ENCODE measurements around the gene TP53AIP1. TPM values are rescaled to one million over a fixed set of nuclear protein-coding genes. Genes with fewer than 3 reads are reported as not detected.

Gene TP53AIP1
- total and polyA plus RNA-seq, 10 donors = 0.03 to 0.14 (median 0.12) TPM; not detected in 6

GRCh38 chr11:128941573-128942271 is 949 bp downstream of the TP53AIP1 start:
- peaks cover 0 to 15% (median 0%) of the 10 kb centered on the region in 7 donors for H3K27me3 ChIP-seq (replicated peaks in 1 of 7)
- intact Hi-C loops (cut with DNase I; ENCODE audit: low total_unique reads) = no loop called here
- no peaks in the 10 kb centered on the region for H3K36me3 ChIP-seq
- no peak for DNase-seq
- H3K4me1 ChIP-seq = peaks cover 0 to 8% (median 0%) of the 10 kb centered on the region in 6 donors
- H3K9me3 ChIP-seq = no peaks in the 10 kb centered on the region
- 78 to 93% (median 84%) methylated on average over 14 of the region's 14 CpGs for WGBS, 5 donors
- no peak overlapping the region for H3K27ac ChIP-seq
- no peak overlapping the region for H3K4me3 ChIP-seq
- TF ChIP-seq POLR2A (IDR thresholded peaks at IDR 0.05) (no peak), POLR2AphosphoS5 (IDR thresholded peaks at IDR 0.05) (no peak)
- TF ChIP-seq, protein P1, sequence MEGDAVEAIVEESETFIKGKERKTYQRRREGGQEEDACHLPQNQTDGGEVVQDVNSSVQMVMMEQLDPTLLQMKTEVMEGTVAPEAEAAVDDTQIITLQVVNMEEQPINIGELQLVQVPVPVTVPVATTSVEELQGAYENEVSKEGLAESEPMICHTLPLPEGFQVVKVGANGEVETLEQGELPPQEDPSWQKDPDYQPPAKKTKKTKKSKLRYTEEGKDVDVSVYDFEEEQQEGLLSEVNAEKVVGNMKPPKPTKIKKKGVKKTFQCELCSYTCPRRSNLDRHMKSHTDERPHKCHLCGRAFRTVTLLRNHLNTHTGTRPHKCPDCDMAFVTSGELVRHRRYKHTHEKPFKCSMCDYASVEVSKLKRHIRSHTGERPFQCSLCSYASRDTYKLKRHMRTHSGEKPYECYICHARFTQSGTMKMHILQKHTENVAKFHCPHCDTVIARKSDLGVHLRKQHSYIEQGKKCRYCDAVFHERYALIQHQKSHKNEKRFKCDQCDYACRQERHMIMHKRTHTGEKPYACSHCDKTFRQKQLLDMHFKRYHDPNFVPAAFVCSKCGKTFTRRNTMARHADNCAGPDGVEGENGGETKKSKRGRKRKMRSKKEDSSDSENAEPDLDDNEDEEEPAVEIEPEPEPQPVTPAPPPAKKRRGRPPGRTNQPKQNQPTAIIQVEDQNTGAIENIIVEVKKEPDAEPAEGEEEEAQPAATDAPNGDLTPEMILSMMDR (IDR thresholded peaks at IDR 0.05 in 8 of 11, conservative IDR thresholded peaks at IDR 0.05 in 3 of 11) = no peak

DNA sequence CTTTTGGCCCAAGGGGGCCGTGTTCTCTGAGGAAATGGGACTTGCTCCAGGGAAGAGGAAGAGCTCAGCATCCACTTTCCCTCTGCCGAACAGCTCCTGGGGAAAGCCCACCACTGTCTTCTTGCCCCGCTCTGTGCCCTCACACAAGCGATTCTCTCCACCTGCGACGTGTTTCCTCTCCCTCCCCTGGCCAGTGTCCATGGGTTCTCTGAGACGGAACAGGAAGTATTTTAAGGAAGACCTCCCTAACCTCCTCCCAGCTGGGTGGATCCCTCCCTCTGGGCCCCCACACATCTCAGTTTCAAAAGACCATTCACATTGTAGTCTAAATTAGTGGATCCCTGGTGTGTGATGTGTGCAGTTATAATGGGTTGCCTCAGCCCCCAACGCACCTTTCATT is 1.6 kb downstream of the TP53AIP1 start:
- H3K4me1 ChIP-seq = peaks cover 0 to 9% (median 0%) of the 10 kb centered on the region in 6 donors
- H3K4me3 ChIP-seq = no peak overlapping the region
- intact Hi-C loops (cut with DNase I; ENCODE audit: low total_unique reads) = no loop called here
- no peaks in the 10 kb centered on the region for H3K36me3 ChIP-seq
- peaks cover 0 to 15% (median 0%) of the 10 kb centered on the region in 7 donors for H3K27me3 ChIP-seq (replicated peaks in 1 of 7)
- H3K9me3 ChIP-seq = no peaks in the 10 kb centered on the region
- no peak for TF ChIP-seq POLR2AphosphoS5 (IDR thresholded peaks at IDR 0.05)
- no peak for TF ChIP-seq POLR2A (IDR thresholded peaks at IDR 0.05)
- TF ChIP-seq, protein P1 (IDR thresholded peaks at IDR 0.05 in 8 of 11, conservative IDR thresholded peaks at IDR 0.05 in 3 of 11) = no peak
- DNase-seq = no peak
- WGBS, 5 donors = 40 to 60% (median 54%) methylated on average over 8 of the region's 8 CpGs
- no peak overlapping the region for H3K27ac ChIP-seq

DNA sequence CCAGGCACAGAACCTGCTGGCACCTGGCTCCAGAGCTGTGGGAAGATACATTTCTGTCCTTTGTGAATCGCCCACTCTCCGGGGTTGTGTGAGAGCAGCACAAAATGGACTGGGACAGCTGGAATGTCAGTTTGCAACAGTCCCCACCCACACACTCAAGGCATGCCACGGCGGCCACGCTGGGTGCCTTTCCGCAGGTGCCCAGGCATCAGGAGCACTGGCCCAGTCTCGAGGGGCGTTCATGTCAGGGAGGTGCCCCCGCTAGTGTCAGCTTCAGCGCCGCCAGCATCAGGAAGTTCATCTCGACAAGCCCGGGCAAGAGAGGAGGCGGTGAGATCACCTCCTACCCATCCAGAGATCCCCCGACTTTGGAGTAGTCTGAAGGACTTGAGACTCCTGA is 2.1 kb downstream of the TP53AIP1 start:
- H3K27me3 ChIP-seq (replicated peaks in 1 of 7) = peaks cover 0 to 15% (median 0%) of the 10 kb centered on the region in 7 donors
- peaks cover 0 to 9% (median 0%) of the 10 kb centered on the region in 6 donors for H3K4me1 ChIP-seq
- H3K4me3 ChIP-seq = no peak overlapping the region
- H3K27ac ChIP-seq = no peak overlapping the region
- H3K36me3 ChIP-seq = no peaks in the 10 kb centered on the region
- WGBS, 5 donors = 79 to 87% (median 85%) methylated on average over 13 to 15 of the region's 15 CpGs
- TF ChIP-seq, protein P1 (IDR thresholded peaks at IDR 0.05 in 8 of 11, conservative IDR thresholded peaks at IDR 0.05 in 3 of 11) = no peak
- TF ChIP-seq POLR2AphosphoS5 (IDR thresholded peaks at IDR 0.05) (no peak), POLR2A (IDR thresholded peaks at IDR 0.05) (no peak)
- intact Hi-C loops (cut with DNase I; ENCODE audit: low total_unique reads) = no loop called here
- DNase-seq = no peak
- H3K9me3 ChIP-seq = no peaks in the 10 kb centered on the region

GRCh38 chr11:128940156-128940555 is 2.5 kb downstream of the TP53AIP1 start:
- no peaks in the 10 kb centered on the region for H3K36me3 ChIP-seq
- no peak overlapping the region for H3K27ac ChIP-seq
- intact Hi-C loops (cut with DNase I; ENCODE audit: low total_unique reads) = no loop called here
- peaks cover 0 to 15% (median 0%) of the 10 kb centered on the region in 7 donors for H3K27me3 ChIP-seq (replicated peaks in 1 of 7)
- no peak for DNase-seq
- no peak overlapping the region for H3K4me3 ChIP-seq
- H3K9me3 ChIP-seq = no peaks in the 10 kb centered on the region
- peaks cover 0 to 9% (median 0%) of the 10 kb centered on the region in 6 donors for H3K4me1 ChIP-seq
- WGBS, 5 donors = 74 to 92% (median 84%) methylated on average over 2 to 5 of the region's 5 CpGs
- TF ChIP-seq POLR2A (IDR thresholded peaks at IDR 0.05) = no peak
- no peak for TF ChIP-seq POLR2AphosphoS5 (IDR thresholded peaks at IDR 0.05)
- TF ChIP-seq, protein P1 (IDR thresholded peaks at IDR 0.05 in 8 of 11, conservative IDR thresholded peaks at IDR 0.05 in 3 of 11) = no peak

All from spleen (tissue), 11 donors.